DND-41 (cell line): ENCODE results near the gene TMTC1.

ENCODE experiments used
- ATAC-seq: fragments of 200-7000 bp; cut with Tn5 transposase; 3 replicates; pipeline ENCODE4 v1.9.1; 2021; ENCODE audit warnings: low read depth; ENCODE audit not compliant: insufficient read depth
- DNase-seq: peaks from one replicate; pipeline ENCODE4 v3.0.0-alpha.2; 2020
- H2AFZ ChIP-seq: 2 replicates; pipeline ENCODE4 v1.6.0; 2012; ENCODE audit warnings: low read depth, low read length
- H3K27ac ChIP-seq: 2 replicates; pipeline ENCODE4 v1.5.1; 2012; ENCODE audit warnings: low read length, inconsistent platforms
- H3K27me3 ChIP-seq: fragments of 200-600 bp; sonication (generic); 2 replicates; pipeline ENCODE4 v1.6.0; 2012; ENCODE audit warnings: low read length, mild to moderate bottlenecking, inconsistent platforms; ENCODE audit not compliant: insufficient read depth, poor library complexity
- H3K36me3 ChIP-seq: 2 replicates; pipeline ENCODE4 v1.5.1; 2012; ENCODE audit warnings: low read length, inconsistent platforms; ENCODE audit not compliant: insufficient read depth
- H3K4me1 ChIP-seq: 2 replicates; pipeline ENCODE4 v1.5.1; 2012; ENCODE audit warnings: mild to moderate bottlenecking, low read length; ENCODE audit not compliant: insufficient read depth
- H3K4me2 ChIP-seq: 2 replicates; pipeline ENCODE4 v1.6.0; 2012; ENCODE audit warnings: mild to moderate bottlenecking, moderate library complexity, low read length, inconsistent platforms; ENCODE audit not compliant: insufficient read depth
- H3K4me3 ChIP-seq, 2 experiments: fragments of 200-600 bp in 1 of 2; shearing (Covaris generic) in 1 of 2; 2 replicates each; pipeline ENCODE4 v1.5.1; 2012 to 2016; ENCODE audit warnings: inconsistent platforms in 2 of 2, low read length in 2 of 2, mild to moderate bottlenecking in 2 of 2, low read depth in 1 of 2, moderate library complexity in 1 of 2
- H3K79me2 ChIP-seq: 2 replicates; pipeline ENCODE4 v1.6.0; 2012; ENCODE audit warnings: low read length, inconsistent platforms; ENCODE audit not compliant: insufficient read depth
- H3K9ac ChIP-seq: 2 replicates; pipeline ENCODE4 v1.6.0; 2012; ENCODE audit warnings: low read depth, mild to moderate bottlenecking, inconsistent platforms, low read length, moderate library complexity
- H3K9me3 ChIP-seq: 2 replicates; pipeline ENCODE4 v1.5.1; 2012; ENCODE audit warnings: low read length, moderate library complexity, mild to moderate bottlenecking, inconsistent platforms; ENCODE audit not compliant: insufficient read depth, severe bottlenecking
- H4K20me1 ChIP-seq: 2 replicates; pipeline ENCODE4 v1.6.0; 2012; ENCODE audit warnings: low read length; ENCODE audit not compliant: insufficient read depth
- EZH2 ChIP-seq: IDR thresholded peaks from 3 replicates; pipeline ENCODE4 v1.6.1; 2012; ENCODE audit warnings: borderline replicate concordance, low read depth, mild to moderate bottlenecking, moderate library complexity, low read length, inconsistent platforms; ENCODE audit not compliant: severe bottlenecking
- TF ChIP-seq, protein P1 (sequence below): IDR thresholded peaks from 2 replicates; pipeline ENCODE4 v1.5.1; 2012; ENCODE audit warnings: borderline replicate concordance, low read length, moderate library complexity, mild to moderate bottlenecking; ENCODE audit not compliant: poor library complexity, severe bottlenecking; ENCODE audit errors: extremely low read depth

The TMTC1 gene

DNA sequence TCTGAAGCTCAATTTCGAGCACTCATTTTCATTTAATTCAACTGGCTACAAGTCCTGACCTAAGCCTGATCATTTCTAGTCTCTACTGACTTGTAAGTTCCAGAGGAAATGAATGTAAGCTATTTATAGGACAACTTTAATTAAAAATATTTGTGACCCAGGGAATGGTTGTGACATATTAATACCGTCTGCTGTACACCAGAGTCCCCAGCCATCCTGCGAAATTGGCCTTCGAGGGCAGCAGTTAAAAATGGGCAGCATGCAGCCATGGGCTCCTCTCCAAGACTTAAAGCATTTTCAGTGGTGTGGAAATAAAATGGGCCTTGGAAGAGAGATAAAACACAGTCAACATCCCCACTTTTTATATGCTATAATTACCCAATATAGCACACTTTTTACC lies 255.6 kb downstream of the TMTC1 start:
- DNase-seq, result no peak
- H3K27me3 ChIP-seq, result peaks cover 4% of the 10 kb centered on the region
- no peaks in the 10 kb centered on the region for H3K9me3 ChIP-seq
- no peak overlapping the region for H2AFZ ChIP-seq
- no peak for ATAC-seq
- H3K4me3 ChIP-seq, result no peak overlapping the region
- no peaks in the 10 kb centered on the region for H3K4me1 ChIP-seq
- H3K36me3 ChIP-seq, result no peaks in the 10 kb centered on the region
- TF ChIP-seq, protein P1, sequence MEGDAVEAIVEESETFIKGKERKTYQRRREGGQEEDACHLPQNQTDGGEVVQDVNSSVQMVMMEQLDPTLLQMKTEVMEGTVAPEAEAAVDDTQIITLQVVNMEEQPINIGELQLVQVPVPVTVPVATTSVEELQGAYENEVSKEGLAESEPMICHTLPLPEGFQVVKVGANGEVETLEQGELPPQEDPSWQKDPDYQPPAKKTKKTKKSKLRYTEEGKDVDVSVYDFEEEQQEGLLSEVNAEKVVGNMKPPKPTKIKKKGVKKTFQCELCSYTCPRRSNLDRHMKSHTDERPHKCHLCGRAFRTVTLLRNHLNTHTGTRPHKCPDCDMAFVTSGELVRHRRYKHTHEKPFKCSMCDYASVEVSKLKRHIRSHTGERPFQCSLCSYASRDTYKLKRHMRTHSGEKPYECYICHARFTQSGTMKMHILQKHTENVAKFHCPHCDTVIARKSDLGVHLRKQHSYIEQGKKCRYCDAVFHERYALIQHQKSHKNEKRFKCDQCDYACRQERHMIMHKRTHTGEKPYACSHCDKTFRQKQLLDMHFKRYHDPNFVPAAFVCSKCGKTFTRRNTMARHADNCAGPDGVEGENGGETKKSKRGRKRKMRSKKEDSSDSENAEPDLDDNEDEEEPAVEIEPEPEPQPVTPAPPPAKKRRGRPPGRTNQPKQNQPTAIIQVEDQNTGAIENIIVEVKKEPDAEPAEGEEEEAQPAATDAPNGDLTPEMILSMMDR, result no peak
- no peak for TF ChIP-seq EZH2
- no peak overlapping the region for H3K9ac ChIP-seq
- H3K79me2 ChIP-seq, result no peaks in the 10 kb centered on the region
- H3K4me2 ChIP-seq, result no peak overlapping the region
- H3K27ac ChIP-seq, result no peak overlapping the region
- no peaks in the 10 kb centered on the region for H4K20me1 ChIP-seq

DNA sequence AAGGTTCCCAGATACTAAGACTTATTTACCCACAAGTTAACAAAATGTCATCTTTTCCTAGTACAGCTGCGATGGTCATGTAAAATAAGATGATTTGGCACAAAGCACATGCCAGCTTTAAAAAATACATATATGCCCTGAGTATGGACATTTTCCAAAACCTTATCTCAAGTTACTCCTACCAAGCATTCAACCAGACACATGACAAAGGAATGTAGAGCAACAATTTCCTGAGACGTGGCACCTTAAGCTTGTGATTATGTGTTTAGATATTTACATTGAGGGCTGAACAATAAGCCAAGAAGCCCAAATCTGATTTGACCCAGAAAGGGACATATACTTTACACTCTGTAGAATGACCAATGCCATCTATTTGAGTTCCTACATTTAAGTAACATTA lies 261.8 kb downstream of the TMTC1 start:
- no peaks in the 10 kb centered on the region for H3K4me1 ChIP-seq
- H3K4me3 ChIP-seq, result no peak overlapping the region
- no peaks in the 10 kb centered on the region for H4K20me1 ChIP-seq
- H3K9me3 ChIP-seq, result no peaks in the 10 kb centered on the region
- H2AFZ ChIP-seq, result no peak overlapping the region
- no peak overlapping the region for H3K9ac ChIP-seq
- TF ChIP-seq, protein P1, result no peak
- TF ChIP-seq EZH2, result no peak
- DNase-seq, result no peak
- H3K27ac ChIP-seq, result no peak overlapping the region
- H3K36me3 ChIP-seq, result no peaks in the 10 kb centered on the region
- no peaks in the 10 kb centered on the region for H3K27me3 ChIP-seq
- H3K79me2 ChIP-seq, result no peaks in the 10 kb centered on the region
- no peak overlapping the region for H3K4me2 ChIP-seq
- ATAC-seq, result no peak

DNA sequence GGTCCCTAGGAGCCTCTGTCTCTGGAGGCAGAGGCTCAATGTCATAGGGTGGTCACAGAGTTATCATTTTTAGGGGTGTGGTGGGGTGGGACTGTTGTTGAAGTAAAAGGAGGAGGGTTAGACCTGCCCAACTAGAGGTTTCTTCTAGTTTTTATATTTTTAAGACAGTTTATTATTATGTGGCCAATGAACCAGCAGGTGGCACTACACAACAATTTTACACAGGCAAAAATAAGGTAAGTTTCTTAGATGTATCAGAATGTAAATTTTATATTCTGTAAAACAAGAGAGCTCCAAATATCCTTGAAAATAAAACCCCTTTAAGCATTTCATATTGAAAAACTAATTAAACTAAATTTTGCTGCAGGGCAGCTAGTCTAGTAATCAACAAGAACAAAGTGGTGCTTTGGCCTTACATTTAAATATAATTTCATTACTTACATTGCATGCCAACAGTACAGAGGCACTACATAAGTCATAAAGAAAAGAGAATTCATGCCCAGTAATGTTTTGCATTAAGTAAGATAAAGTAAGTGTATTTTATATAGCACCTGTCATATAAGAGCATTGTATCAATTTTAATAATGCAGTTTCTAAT lies 264.1 kb downstream of the TMTC1 start:
- Histone ChIP-seq H3K9ac (no peak overlapping the region), H3K36me3 (no peaks in the 10 kb centered on the region), H3K4me2 (no peak overlapping the region), H2AFZ (no peak overlapping the region), H3K27ac (no peak overlapping the region), H3K79me2 (no peaks in the 10 kb centered on the region), H4K20me1 (no peaks in the 10 kb centered on the region), H3K4me3 (no peak overlapping the region), H3K9me3 (no peaks in the 10 kb centered on the region), H3K4me1 (no peaks in the 10 kb centered on the region), H3K27me3 (peaks cover 4% of the 10 kb centered on the region)
- ATAC-seq (peak; percentile 67; the same call in 1 of the 3 replicates), DNase-seq (peak; percentile 10)
- TF ChIP-seq, protein P1, result peak; percentile 75
- no peak for TF ChIP-seq EZH2
